ENCODE results near the gene DKKL1.

DNA sequence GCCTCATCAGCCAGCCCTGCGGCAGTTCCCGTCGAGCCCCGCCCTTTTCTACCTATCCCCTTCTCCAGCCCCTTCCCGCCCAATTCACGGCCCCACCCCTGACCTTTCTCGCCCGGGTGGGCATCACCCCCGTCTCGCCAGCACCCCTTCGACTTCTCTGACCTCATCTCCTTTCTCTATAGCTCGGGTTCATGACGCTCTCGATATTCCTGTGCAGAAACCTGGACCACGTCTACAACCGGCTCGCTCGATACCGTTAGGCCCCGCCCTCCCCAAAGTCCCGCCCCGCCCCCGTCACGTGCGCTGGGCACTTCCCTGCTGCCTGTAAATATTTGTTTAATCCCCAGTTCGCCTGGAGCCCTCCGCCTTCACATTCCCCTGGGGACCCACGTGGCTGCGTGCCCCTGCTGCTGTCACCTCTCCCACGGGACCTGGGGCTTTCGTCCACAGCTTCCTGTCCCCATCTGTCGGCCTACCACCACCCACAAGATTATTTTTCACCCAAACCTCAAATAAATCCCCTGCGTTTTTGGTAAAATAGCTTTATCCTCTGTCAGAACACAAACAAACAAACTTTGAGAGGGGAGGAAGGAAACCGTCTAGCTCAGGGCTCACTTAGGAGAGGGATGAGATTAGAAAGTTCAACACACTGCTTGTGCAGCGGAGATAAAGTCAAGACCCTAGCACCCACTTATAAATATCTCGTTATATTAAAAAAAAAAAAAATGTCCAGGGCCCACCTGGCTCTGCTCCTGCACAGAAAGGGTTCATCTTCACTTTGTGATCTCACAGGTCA is 23.4 kb upstream of the DKKL1 start:
- TF ChIP-seq, protein P1, sequence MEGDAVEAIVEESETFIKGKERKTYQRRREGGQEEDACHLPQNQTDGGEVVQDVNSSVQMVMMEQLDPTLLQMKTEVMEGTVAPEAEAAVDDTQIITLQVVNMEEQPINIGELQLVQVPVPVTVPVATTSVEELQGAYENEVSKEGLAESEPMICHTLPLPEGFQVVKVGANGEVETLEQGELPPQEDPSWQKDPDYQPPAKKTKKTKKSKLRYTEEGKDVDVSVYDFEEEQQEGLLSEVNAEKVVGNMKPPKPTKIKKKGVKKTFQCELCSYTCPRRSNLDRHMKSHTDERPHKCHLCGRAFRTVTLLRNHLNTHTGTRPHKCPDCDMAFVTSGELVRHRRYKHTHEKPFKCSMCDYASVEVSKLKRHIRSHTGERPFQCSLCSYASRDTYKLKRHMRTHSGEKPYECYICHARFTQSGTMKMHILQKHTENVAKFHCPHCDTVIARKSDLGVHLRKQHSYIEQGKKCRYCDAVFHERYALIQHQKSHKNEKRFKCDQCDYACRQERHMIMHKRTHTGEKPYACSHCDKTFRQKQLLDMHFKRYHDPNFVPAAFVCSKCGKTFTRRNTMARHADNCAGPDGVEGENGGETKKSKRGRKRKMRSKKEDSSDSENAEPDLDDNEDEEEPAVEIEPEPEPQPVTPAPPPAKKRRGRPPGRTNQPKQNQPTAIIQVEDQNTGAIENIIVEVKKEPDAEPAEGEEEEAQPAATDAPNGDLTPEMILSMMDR (IDR thresholded peaks at IDR 0.05) = no peak
- TF ChIP-seq POLR2A (IDR thresholded peaks at IDR 0.05) = no peak
